GM06990 (cell line): Measurements from ENCODE around the gene AGAP3.

Experiments used
- DNase-seq: peaks from one replicate; pipeline ENCODE4 v3.0.0-alpha.2; 2011; ENCODE audit not compliant: insufficient read length; ENCODE audit errors: extremely low read depth
- H3K27me3 ChIP-seq: replicated peaks from 2 replicates; pipeline ENCODE4 v1.6.0; 2011; ENCODE audit warnings: low read length; ENCODE audit not compliant: control insufficient read depth, insufficient read depth
- H3K36me3 ChIP-seq: 2 replicates; pipeline ENCODE4 v1.5.1; 2011; ENCODE audit warnings: low read length; ENCODE audit not compliant: control insufficient read depth, insufficient read depth
- H3K4me3 ChIP-seq: replicated peaks from 2 replicates; pipeline ENCODE4 v1.5.1; 2011; ENCODE audit warnings: low read depth, mild to moderate bottlenecking, control low read depth, low read length
- TF ChIP-seq, protein P1 (sequence below): IDR thresholded peaks from 2 replicates; pipeline ENCODE4 v1.5.1; 2011; ENCODE audit warnings: low read length, control low read depth, mild to moderate bottlenecking, inconsistent platforms; ENCODE audit not compliant: insufficient read depth, poor library complexity, severe bottlenecking

AGAP3 gene

DNA sequence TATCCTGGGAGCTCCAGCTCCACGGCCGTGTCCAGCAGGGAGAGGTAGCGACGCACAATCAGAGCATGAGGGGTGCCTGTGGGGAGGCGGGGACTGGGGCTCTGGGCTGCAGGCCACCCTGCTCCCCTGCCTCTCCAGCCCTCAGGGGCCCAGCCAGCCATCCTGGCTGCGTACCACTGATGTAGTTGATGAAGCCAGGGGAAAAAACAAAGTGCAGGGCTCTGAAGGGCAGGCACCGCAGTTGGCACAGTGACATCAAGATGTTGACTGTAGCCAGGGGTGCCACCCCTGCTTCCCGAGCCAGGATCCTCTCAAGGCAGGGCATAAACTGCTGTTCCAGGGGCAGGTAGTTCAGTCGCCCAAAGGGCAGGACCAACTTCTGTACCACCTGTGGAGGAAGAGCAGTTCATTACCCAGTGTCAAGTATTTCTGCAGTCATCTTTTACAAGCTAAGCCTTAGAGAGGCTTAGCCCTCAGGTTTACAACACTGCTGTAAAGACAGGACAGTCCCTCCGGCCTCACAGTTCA, 8.5 kb upstream of the AGAP3 start:
- no peak for DNase-seq
- H3K36me3 ChIP-seq: peaks cover 39% of the 10 kb centered on the region
- TF ChIP-seq, protein P1, sequence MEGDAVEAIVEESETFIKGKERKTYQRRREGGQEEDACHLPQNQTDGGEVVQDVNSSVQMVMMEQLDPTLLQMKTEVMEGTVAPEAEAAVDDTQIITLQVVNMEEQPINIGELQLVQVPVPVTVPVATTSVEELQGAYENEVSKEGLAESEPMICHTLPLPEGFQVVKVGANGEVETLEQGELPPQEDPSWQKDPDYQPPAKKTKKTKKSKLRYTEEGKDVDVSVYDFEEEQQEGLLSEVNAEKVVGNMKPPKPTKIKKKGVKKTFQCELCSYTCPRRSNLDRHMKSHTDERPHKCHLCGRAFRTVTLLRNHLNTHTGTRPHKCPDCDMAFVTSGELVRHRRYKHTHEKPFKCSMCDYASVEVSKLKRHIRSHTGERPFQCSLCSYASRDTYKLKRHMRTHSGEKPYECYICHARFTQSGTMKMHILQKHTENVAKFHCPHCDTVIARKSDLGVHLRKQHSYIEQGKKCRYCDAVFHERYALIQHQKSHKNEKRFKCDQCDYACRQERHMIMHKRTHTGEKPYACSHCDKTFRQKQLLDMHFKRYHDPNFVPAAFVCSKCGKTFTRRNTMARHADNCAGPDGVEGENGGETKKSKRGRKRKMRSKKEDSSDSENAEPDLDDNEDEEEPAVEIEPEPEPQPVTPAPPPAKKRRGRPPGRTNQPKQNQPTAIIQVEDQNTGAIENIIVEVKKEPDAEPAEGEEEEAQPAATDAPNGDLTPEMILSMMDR: no peak

DNA sequence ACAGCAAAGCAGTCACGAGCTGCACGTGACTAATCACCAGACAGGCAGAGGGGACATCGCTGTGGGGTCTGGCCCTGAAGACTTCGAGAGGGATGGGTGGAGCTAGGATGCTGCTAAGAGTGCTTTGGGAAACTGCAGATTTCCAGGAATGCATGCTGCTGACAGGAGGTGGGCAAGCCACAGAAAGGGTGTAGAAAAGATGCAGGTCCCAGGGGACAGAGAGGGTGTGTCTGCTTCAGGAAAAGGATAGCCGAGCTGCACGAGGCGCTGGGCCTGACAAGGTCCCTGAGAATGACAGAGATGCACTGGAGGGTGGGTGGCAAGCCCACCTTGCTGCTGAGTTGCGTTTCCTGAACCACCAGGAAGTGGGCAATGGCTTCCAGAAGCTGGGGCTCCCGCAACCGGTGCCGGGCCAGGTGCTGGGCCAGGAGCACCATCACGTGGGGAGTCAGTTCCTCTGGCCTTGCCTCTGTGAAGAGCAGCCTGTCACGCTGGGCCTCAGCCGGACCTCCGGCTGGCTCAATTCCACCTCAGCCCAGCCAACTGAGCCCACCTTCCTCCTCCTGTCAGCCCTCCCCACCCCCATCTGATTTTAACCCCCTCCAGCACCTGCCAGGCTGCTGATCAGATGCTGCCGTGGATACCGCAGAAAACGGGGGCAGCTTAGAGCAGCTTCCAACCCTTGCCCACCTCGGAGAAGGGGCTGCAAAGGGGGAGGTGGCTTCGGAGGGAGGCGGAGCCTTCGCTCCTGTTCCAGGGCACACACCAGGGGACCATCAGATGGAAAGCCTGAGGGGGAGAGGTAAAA, 7.8 kb upstream of the AGAP3 start:
- TF ChIP-seq, protein P1: no peak
- peaks cover 39% of the 10 kb centered on the region for H3K36me3 ChIP-seq
- H3K4me3 ChIP-seq: no peak overlapping the region
- no peak for DNase-seq
- no peaks in the 10 kb centered on the region for H3K27me3 ChIP-seq

More for the DNA sequence above, 8.5 kb upstream of the AGAP3 start:
- no peak overlapping the region for H3K4me3 ChIP-seq
- H3K27me3 ChIP-seq: no peaks in the 10 kb centered on the region

DNA sequence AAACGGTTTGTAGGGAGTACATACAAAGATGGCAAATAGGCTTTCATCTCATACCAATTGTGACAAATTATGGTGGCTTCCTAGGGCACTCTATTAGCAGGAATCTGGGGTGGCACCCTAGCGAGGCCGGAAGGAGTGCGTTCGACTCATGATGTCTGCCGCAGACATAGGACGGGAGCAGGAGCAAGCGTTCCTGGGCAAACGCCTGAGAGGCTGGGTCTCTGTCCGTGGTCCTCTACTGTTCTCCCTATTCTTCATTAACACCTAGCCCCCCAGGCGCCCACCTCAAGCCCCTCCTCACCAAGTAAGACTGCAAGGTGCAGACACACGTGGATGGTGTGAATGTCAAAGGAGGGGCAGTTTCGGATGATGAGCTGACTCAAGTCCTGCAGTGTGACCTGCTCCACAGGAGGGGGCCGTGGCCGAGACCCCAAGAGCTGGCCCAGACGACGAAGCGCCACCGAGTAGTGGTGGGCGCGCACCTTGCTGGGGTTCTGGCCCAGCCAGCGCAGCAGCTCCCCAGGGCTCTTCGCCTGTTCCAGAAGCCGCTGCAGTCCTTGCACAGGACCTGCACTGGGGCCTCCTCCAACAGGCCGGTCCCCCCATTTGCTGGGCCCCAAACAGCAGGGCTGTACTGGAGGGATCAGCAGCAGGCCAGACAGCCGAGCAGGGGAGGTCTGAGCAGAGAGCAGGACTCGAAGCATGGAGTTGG, 6.9 kb upstream of the AGAP3 start:
- H3K4me3 ChIP-seq: peak overlapping the region; percentile 94
- peaks cover 32% of the 10 kb centered on the region for H3K36me3 ChIP-seq
- DNase-seq: no peak
- H3K27me3 ChIP-seq: no peaks in the 10 kb centered on the region
- TF ChIP-seq, protein P1: no peak

DNA sequence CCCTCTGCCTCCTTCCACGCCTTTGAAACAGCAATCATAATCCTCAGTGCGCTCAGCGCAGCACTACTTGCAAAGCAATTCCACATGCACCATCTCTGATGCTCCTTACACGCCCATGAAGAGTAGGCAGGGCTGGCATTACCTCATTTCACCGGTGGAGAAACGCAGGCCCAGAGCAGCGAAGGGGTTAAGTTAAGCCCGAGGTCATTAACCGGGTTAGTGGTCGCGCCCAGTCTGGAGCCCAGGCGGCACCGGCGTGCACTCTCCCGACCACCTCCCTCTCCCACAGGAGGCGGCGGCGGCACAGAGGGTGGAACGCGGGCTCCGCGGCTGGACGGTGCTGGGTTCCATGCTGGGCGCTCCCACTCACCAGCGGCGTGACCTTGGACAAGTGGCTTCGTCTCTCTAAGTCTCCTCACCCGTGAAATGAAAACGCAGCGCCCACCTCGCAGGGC, 6.2 kb upstream of the AGAP3 start:
- Histone ChIP-seq H3K4me3 (peak overlapping the region; percentile 94), H3K36me3 (peaks cover 28% of the 10 kb centered on the region), H3K27me3 (no peaks in the 10 kb centered on the region)
- TF ChIP-seq, protein P1: no peak
- DNase-seq: no peak

DNA sequence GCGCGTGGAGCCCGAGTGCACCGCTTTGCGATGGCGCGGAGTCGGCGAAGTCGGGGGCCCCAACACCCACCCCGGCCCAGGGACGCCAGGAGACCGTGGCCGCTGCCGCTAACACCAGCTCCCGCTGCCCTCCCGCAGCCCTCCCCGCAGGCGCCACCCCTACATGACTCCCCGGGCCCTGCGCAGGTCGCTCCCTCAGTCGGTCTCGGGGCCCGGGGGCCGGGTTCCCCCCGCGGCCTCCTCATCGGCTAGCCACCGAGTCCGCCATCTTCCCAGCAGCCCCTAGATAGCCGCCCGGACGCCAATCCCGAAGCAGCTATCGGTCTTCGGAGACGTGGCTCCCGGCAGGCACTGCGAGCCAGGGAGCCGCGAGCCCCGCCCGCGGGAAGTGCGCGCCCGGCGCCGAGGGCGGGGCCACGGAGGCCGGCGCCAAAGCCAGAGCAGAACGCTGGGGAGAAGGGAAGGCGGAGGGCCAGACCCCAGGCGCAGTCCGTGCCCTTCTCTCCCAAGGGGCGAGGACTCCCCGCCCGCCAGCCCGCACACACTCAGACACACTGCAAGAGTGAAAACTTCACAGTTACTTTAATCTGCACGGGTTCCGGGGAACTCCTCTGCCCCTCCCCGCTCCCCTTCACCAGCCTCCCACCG, 5.6 kb upstream of the AGAP3 start, which contains the start of gene FASTK:
TSS of gene FASTK (minus strand) at position 288 of the 648 bp plus-strand sequence. CDS start at position 245, 43 bp downstream.
- H3K36me3 ChIP-seq: peaks cover 23% of the 10 kb centered on the region

More for the DNA sequence above, 5.6 kb upstream of the AGAP3 start, which contains the start of gene FASTK:
- peak; percentile 90 for DNase-seq
- Histone ChIP-seq H3K4me3 (peak within 1 kb of the TSS; percentile 94), H3K27me3 (no peaks in the 10 kb centered on the region)
- TF ChIP-seq, protein P1: no peak
